ENCODE results near the gene TMEM74B. TPM values are rescaled to one million over a fixed set of nuclear protein-coding genes. Genes with fewer than 3 reads are reported as not detected.

TMEM74B gene
- total and polyA plus RNA-seq, 9 of the 15 experiments (the other 6 are each of a cell fraction or from before 2014, with no cell fraction given), result 0.24 to 19.0 (median 7.5) TPM

DNA sequence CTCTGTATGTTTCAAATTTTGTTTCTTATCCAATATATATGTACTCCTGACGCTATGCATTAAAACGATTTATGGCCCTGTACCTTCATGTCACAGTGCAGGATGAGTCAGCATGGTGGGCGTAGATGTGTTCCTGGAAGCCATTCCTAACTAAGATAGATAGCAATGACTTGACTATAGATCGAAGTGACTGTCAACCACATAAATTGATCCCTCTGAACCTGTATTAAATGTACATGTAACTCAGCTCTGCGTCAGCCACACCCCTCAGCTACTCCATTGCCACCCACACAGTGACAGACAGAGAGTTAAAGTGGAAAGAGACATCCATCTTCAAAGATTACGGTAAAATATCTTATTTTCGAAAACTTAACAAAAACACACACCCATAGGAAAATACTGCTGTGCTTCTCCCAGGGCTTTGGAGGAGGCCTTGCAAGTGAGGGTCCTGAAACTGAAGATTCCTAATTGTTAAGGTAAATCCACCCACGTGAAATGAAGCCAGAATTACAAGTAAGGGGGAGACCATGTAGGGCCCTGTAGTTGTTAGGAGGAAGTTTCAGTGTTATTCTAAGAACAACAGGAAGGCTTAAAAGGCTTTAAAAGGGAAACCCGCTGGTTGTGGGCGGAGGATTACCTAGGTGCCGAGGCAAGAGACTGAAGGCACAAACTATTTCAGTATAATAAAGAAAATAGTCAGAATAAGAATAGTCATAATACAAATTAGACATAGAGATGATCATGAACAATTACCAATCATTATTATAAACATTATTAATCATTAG, 30.8 kb upstream of the TMEM74B start (continued):
- TF ChIP-seq MED1 (CRISPR knock-in tag; IDR thresholded peaks at IDR 0.05; ENCODE audit: borderline replicate concordance) (no peak), ZNF174 (CRISPR knock-in tag; IDR thresholded peaks at IDR 0.05) (no peak), GTF2E2 (tag; IDR thresholded peaks at IDR 0.05) (no peak), YY1 (IDR thresholded peaks at IDR 0.05; ENCODE audit: borderline replicate concordance in 1 of 3, control insufficient read depth in 1 of 3, extremely low read depth in 1 of 3, insufficient read depth in 3 of 3, insufficient read length in 1 of 3, insufficient replicate concordance in 2 of 3, low read depth in 1 of 3, low read length in 2 of 3) (peak in 1 of 3 experiments; percentile 64), THAP12 (CRISPR knock-in tag; IDR thresholded peaks at IDR 0.05) (no peak), ELF4 (CRISPR knock-in tag; IDR thresholded peaks at IDR 0.05) (no peak), ETS2 (tag; IDR thresholded peaks at IDR 0.05; ENCODE audit: borderline replicate concordance, poor library complexity, severe bottlenecking) (no peak), SIX5 (IDR thresholded peaks at IDR 0.05; ENCODE audit: borderline replicate concordance in 1 of 2, insufficient read depth in 1 of 2, low read depth in 1 of 2, low read length in 2 of 2) (no peak), JUNB (CRISPR knock-in tag; conservative IDR thresholded peaks at IDR 0.05) (no peak), NR1H2 (CRISPR knock-in tag; IDR thresholded peaks at IDR 0.05) (no peak), ZFP30 (CRISPR knock-in tag; IDR thresholded peaks at IDR 0.05; ENCODE audit: borderline replicate concordance) (no peak), GATA2 (CRISPR knock-in tag; IDR thresholded peaks at IDR 0.05) (no peak), RHOXF2B (CRISPR knock-in tag; conservative IDR thresholded peaks at IDR 0.05) (no peak), DACH1 (IDR thresholded peaks at IDR 0.05; ENCODE audit: partially characterized antibody) (no peak), PML (IDR thresholded peaks at IDR 0.05; ENCODE audit: low read length) (no peak), PTBP1 (IDR thresholded peaks at IDR 0.05; ENCODE audit: low read depth, low read length) (no peak)
- TF ChIP-seq, protein P1, sequence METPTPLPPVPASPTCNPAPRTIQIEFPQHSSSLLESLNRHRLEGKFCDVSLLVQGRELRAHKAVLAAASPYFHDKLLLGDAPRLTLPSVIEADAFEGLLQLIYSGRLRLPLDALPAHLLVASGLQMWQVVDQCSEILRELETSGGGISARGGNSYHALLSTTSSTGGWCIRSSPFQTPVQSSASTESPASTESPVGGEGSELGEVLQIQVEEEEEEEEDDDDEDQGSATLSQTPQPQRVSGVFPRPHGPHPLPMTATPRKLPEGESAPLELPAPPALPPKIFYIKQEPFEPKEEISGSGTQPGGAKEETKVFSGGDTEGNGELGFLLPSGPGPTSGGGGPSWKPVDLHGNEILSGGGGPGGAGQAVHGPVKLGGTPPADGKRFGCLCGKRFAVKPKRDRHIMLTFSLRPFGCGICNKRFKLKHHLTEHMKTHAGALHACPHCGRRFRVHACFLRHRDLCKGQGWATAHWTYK (CRISPR knock-in tag; IDR thresholded peaks at IDR 0.05), result no peak
- TF ChIP-seq, protein P2, sequence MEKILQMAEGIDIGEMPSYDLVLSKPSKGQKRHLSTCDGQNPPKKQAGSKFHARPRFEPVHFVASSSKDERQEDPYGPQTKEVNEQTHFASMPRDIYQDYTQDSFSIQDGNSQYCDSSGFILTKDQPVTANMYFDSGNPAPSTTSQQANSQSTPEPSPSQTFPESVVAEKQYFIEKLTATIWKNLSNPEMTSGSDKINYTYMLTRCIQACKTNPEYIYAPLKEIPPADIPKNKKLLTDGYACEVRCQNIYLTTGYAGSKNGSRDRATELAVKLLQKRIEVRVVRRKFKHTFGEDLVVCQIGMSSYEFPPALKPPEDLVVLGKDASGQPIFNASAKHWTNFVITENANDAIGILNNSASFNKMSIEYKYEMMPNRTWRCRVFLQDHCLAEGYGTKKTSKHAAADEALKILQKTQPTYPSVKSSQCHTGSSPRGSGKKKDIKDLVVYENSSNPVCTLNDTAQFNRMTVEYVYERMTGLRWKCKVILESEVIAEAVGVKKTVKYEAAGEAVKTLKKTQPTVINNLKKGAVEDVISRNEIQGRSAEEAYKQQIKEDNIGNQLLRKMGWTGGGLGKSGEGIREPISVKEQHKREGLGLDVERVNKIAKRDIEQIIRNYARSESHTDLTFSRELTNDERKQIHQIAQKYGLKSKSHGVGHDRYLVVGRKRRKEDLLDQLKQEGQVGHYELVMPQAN (IDR thresholded peaks at IDR 0.05; ENCODE audit: borderline replicate concordance), result no peak

All from K562 (cell line).